ENCODE measurements around the gene MAGI1. TPM values are rescaled to one million over a fixed set of nuclear protein-coding genes. Genes with fewer than 3 reads are reported as not detected.

Gene MAGI1
- total RNA-seq, 2 experiments from 2014 or later: not detected

GRCh38 chr3:65814845-65815578 is 223.7 kb downstream of the MAGI1 start:
- Mint-ChIP-seq H3K36me3 (ENCODE audit: low read depth) (no peaks in the 10 kb centered on the region), H3K27ac (no peak overlapping the region), H3K27me3 (ENCODE audit: low read depth) (peaks cover 2% of the 10 kb centered on the region), H3K9me3 (no peaks in the 10 kb centered on the region), H3K4me3 (no peak overlapping the region), H3K4me1 (ENCODE audit: low read depth) (no peaks in the 10 kb centered on the region)
- DNase-seq: no peak
- CTCF ChIA-PET: no interaction called here
- intact Hi-C loops (cut with micrococcal nuclease): no loop called here

GRCh38 chr3:65811892-65812291 is 226.8 kb downstream of the MAGI1 start:
- Mint-ChIP-seq H3K4me1 (ENCODE audit: low read depth) (no peaks in the 10 kb centered on the region), H3K4me3 (no peak overlapping the region), H3K27me3 (ENCODE audit: low read depth) (peaks cover 2% of the 10 kb centered on the region), H3K36me3 (ENCODE audit: low read depth) (no peaks in the 10 kb centered on the region), H3K27ac (no peak overlapping the region), H3K9me3 (no peaks in the 10 kb centered on the region)
- intact Hi-C loops (cut with micrococcal nuclease): no loop called here
- CTCF ChIA-PET: no interaction called here
- no peak for DNase-seq

- Mint-ChIP-seq H3K4me1 (ENCODE audit: low read depth) (no peaks in the 10 kb centered on the region), H3K4me3 (no peak overlapping the region), H3K9me3 (peaks cover 1% of the 10 kb centered on the region), H3K27me3 (ENCODE audit: low read depth) (peaks cover 2% of the 10 kb centered on the region), H3K27ac (no peak overlapping the region), H3K36me3 (ENCODE audit: low read depth) (no peaks in the 10 kb centered on the region)
- intact Hi-C loops (cut with micrococcal nuclease): no loop called here
- CTCF ChIA-PET: no interaction called here
- no peak for DNase-seq
Measured at GRCh38 chr3:65811086-65811761, 227.5 kb downstream of the MAGI1 start.

GRCh38 chr3:65810302-65810701 is 228.4 kb downstream of the MAGI1 start:
- CTCF ChIA-PET: no interaction called here
- no peak overlapping the region for H3K27ac Mint-ChIP-seq
- no peak overlapping the region for H3K4me3 Mint-ChIP-seq
- H3K9me3 Mint-ChIP-seq: peaks cover 1% of the 10 kb centered on the region
- H3K27me3 Mint-ChIP-seq (ENCODE audit: low read depth): peaks cover 2% of the 10 kb centered on the region
- DNase-seq: no peak
- no peaks in the 10 kb centered on the region for H3K36me3 Mint-ChIP-seq (ENCODE audit: low read depth)
- no peaks in the 10 kb centered on the region for H3K4me1 Mint-ChIP-seq (ENCODE audit: low read depth)
- intact Hi-C loops (cut with micrococcal nuclease): no loop called here

GRCh38 chr3:65809641-65810150 is 229.0 kb downstream of the MAGI1 start:
- intact Hi-C loops (cut with micrococcal nuclease): no loop called here
- H3K4me3 Mint-ChIP-seq: no peak overlapping the region
- CTCF ChIA-PET: interaction anchor here (0.5 kb wide), 1 partner anchor 31 kb away, joined by 4 read pairs; no protein-coding TSS in a partner anchor
- DNase-seq: no peak
- H3K4me1 Mint-ChIP-seq (ENCODE audit: low read depth): no peaks in the 10 kb centered on the region
- no peak overlapping the region for H3K27ac Mint-ChIP-seq
- no peaks in the 10 kb centered on the region for H3K36me3 Mint-ChIP-seq (ENCODE audit: low read depth)
- peaks cover 3% of the 10 kb centered on the region for H3K9me3 Mint-ChIP-seq
- H3K27me3 Mint-ChIP-seq (ENCODE audit: low read depth): peaks cover 2% of the 10 kb centered on the region

- H3K27ac Mint-ChIP-seq: no peak overlapping the region
- CTCF ChIA-PET: no interaction called here
- H3K4me1 Mint-ChIP-seq (ENCODE audit: low read depth): no peaks in the 10 kb centered on the region
- H3K9me3 Mint-ChIP-seq: peaks cover 3% of the 10 kb centered on the region
- H3K4me3 Mint-ChIP-seq: no peak overlapping the region
- DNase-seq: no peak
- intact Hi-C loops (cut with micrococcal nuclease): no loop called here
- peaks cover 2% of the 10 kb centered on the region for H3K27me3 Mint-ChIP-seq (ENCODE audit: low read depth)
- H3K36me3 Mint-ChIP-seq (ENCODE audit: low read depth): no peaks in the 10 kb centered on the region
Measured at GRCh38 chr3:65808824-65809223, 229.9 kb downstream of the MAGI1 start.

GRCh38 chr3:65808407-65808806 is 230.3 kb downstream of the MAGI1 start:
- peaks cover 3% of the 10 kb centered on the region for H3K9me3 Mint-ChIP-seq
- CTCF ChIA-PET: no interaction called here
- no peak overlapping the region for H3K4me3 Mint-ChIP-seq
- no peak for DNase-seq
- no peak overlapping the region for H3K27ac Mint-ChIP-seq
- no peaks in the 10 kb centered on the region for H3K4me1 Mint-ChIP-seq (ENCODE audit: low read depth)
- intact Hi-C loops (cut with micrococcal nuclease): no loop called here
- no peaks in the 10 kb centered on the region for H3K36me3 Mint-ChIP-seq (ENCODE audit: low read depth)
- peaks cover 2% of the 10 kb centered on the region for H3K27me3 Mint-ChIP-seq (ENCODE audit: low read depth)

- no peak for DNase-seq
- no peak overlapping the region for H3K27ac Mint-ChIP-seq
- peaks cover 3% of the 10 kb centered on the region for H3K9me3 Mint-ChIP-seq
- no peaks in the 10 kb centered on the region for H3K36me3 Mint-ChIP-seq (ENCODE audit: low read depth)
- CTCF ChIA-PET: no interaction called here
- H3K4me3 Mint-ChIP-seq: no peak overlapping the region
- H3K4me1 Mint-ChIP-seq (ENCODE audit: low read depth): no peaks in the 10 kb centered on the region
- H3K27me3 Mint-ChIP-seq (ENCODE audit: low read depth): peaks cover 2% of the 10 kb centered on the region
- intact Hi-C loops (cut with micrococcal nuclease): no loop called here
Measured at GRCh38 chr3:65807225-65807624, 231.5 kb downstream of the MAGI1 start.

- H3K36me3 Mint-ChIP-seq (ENCODE audit: low read depth): no peaks in the 10 kb centered on the region
- H3K27me3 Mint-ChIP-seq (ENCODE audit: low read depth): peaks cover 2% of the 10 kb centered on the region
- H3K27ac Mint-ChIP-seq: no peak overlapping the region
- intact Hi-C loops (cut with micrococcal nuclease): no loop called here
- DNase-seq: no peak
- CTCF ChIA-PET: no interaction called here
- no peak overlapping the region for H3K4me3 Mint-ChIP-seq
- no peaks in the 10 kb centered on the region for H3K4me1 Mint-ChIP-seq (ENCODE audit: low read depth)
- H3K9me3 Mint-ChIP-seq: peaks cover 3% of the 10 kb centered on the region
Measured at GRCh38 chr3:65806600-65806999, 232.1 kb downstream of the MAGI1 start.

GRCh38 chr3:65796676-65797075 is 242.0 kb downstream of the MAGI1 start:
- Mint-ChIP-seq H3K27me3 (ENCODE audit: low read depth) (no peaks in the 10 kb centered on the region), H3K4me1 (ENCODE audit: low read depth) (no peaks in the 10 kb centered on the region), H3K36me3 (ENCODE audit: low read depth) (no peaks in the 10 kb centered on the region), H3K9me3 (no peaks in the 10 kb centered on the region), H3K4me3 (no peak overlapping the region), H3K27ac (no peak overlapping the region)
- no peak for DNase-seq
- CTCF ChIA-PET: no interaction called here
- intact Hi-C loops (cut with micrococcal nuclease): no loop called here

- DNase-seq: no peak
- Mint-ChIP-seq H3K27ac (no peak overlapping the region), H3K27me3 (ENCODE audit: low read depth) (no peaks in the 10 kb centered on the region), H3K4me3 (no peak overlapping the region), H3K4me1 (ENCODE audit: low read depth) (no peaks in the 10 kb centered on the region), H3K9me3 (no peaks in the 10 kb centered on the region), H3K36me3 (ENCODE audit: low read depth) (no peaks in the 10 kb centered on the region)
- CTCF ChIA-PET: no interaction called here
- intact Hi-C loops (cut with micrococcal nuclease): no loop called here
Measured at GRCh38 chr3:65795166-65795565, 243.6 kb downstream of the MAGI1 start.

- Mint-ChIP-seq H3K36me3 (ENCODE audit: low read depth) (no peaks in the 10 kb centered on the region), H3K27ac (no peak overlapping the region), H3K27me3 (ENCODE audit: low read depth) (no peaks in the 10 kb centered on the region), H3K4me1 (ENCODE audit: low read depth) (no peaks in the 10 kb centered on the region), H3K9me3 (no peaks in the 10 kb centered on the region), H3K4me3 (no peak overlapping the region)
- CTCF ChIA-PET: no interaction called here
- intact Hi-C loops (cut with micrococcal nuclease): no loop called here
- no peak for DNase-seq
Measured at GRCh38 chr3:65793495-65794200, 245.1 kb downstream of the MAGI1 start.
